H1 (cell line): ENCODE data around the gene DENND2C. TPM values are rescaled to one million over a fixed set of nuclear protein-coding genes. Genes with fewer than 3 reads are reported as not detected.

Experiments
- CTCF ChIA-PET: fragments of 300-600 bp; sonication (Branson Sonifier 250); formaldehyde crosslinking; loops from one replicate; lab custom pipeline; 2021; ENCODE audit not compliant: partially characterized antibody; lab: Charles Lee
- POLR2A ChIA-PET: fragments of 300-600 bp; sonication (Branson Sonifier 250); formaldehyde crosslinking; loops from one replicate; lab custom pipeline; 2021; ENCODE audit warnings: inconsistent platforms; ENCODE audit not compliant: partially characterized antibody; lab: Charles Lee
- DNase-seq, 2 experiments: peaks; one replicate each; pipeline versions ENCODE4 v3.0.0 to v3.0.0-alpha.2; 2010 to 2022; ENCODE audit warnings: low spot score in 2 of 2, low read depth in 1 of 2, mixed read lengths in 1 of 2
- FAIRE-seq: peaks from 2 replicates; lab custom pipeline; 2011; peaks lifted over from hg19 to GRCh38; lab: Jason Lieb, UNC
- H2AFZ ChIP-seq: 2 replicates; pipeline ENCODE4 v1.8.1; 2012; ENCODE audit warnings: low read length, inconsistent platforms
- H2AK5ac ChIP-seq: 2 replicates; pipeline ENCODE4 v1.6.1; 2013; ENCODE audit warnings: low read depth, low read length
- H2BK120ac ChIP-seq: replicated peaks from 2 replicates; pipeline ENCODE3; 2013; ENCODE audit warnings: low read depth, low read length, inconsistent platforms
- H2BK12ac ChIP-seq: 2 replicates; pipeline ENCODE4 v1.6.1; 2013; ENCODE audit warnings: low read depth, low read length
- H2BK15ac ChIP-seq: 2 replicates; pipeline ENCODE4 v1.6.1; 2013; ENCODE audit warnings: low read length
- H2BK20ac ChIP-seq: 2 replicates; pipeline ENCODE4 v1.6.1; 2013; ENCODE audit warnings: low read length
- H2BK5ac ChIP-seq: 2 replicates; pipeline ENCODE4 v1.6.1; 2013; ENCODE audit warnings: low read depth, low read length
- H3K14ac ChIP-seq: 2 replicates; pipeline ENCODE4 v1.6.1; 2013; ENCODE audit warnings: inconsistent platforms; ENCODE audit not compliant: insufficient read length
- H3K18ac ChIP-seq: 2 replicates; pipeline ENCODE4 v1.6.1; 2013; ENCODE audit warnings: low read length; ENCODE audit errors: extremely low read depth
- H3K23ac ChIP-seq: 2 replicates; pipeline ENCODE4 v1.6.1; 2013; ENCODE audit warnings: inconsistent platforms; ENCODE audit not compliant: insufficient read length
- H3K23me2 ChIP-seq: 2 replicates; pipeline ENCODE4 v1.6.1; 2013; ENCODE audit warnings: low read depth, low read length
- H3K27ac ChIP-seq: 2 replicates; pipeline ENCODE4 v1.6.1; 2011; ENCODE audit warnings: low read depth, low read length, inconsistent platforms
- H3K27me3 ChIP-seq, 4 experiments: replicated peaks in 1 of 4; 1 replicate in 1 of 4; 2 replicates in 3 of 4; pipeline versions ENCODE4 v1.6.1 to v1.8.1; 2011 to 2013; ENCODE audit warnings: low read length in 3 of 4, mild to moderate bottlenecking in 3 of 4, inconsistent platforms in 2 of 4, mixed read lengths in 2 of 4, moderate library complexity in 1 of 4; ENCODE audit not compliant: control insufficient read depth in 3 of 4, insufficient read depth in 3 of 4; ENCODE audit errors: extremely low read depth in 1 of 4
- H3K36me3 ChIP-seq, 4 experiments: 2 replicates each; pipeline versions ENCODE4 v1.6.1 to v1.8.1; 2011 to 2013; ENCODE audit warnings: mild to moderate bottlenecking in 4 of 4, low read length in 3 of 4, moderate library complexity in 2 of 4, control low read depth in 1 of 4, inconsistent platforms in 1 of 4; ENCODE audit not compliant: insufficient read depth in 4 of 4, control insufficient read depth in 2 of 4
- H3K4ac ChIP-seq: replicated peaks from 2 replicates; pipeline ENCODE3; 2013; ENCODE audit warnings: low read length, low read depth, mixed read lengths, inconsistent platforms; ENCODE audit not compliant: insufficient read length
- H3K4me1 ChIP-seq, 4 experiments: replicated peaks in 1 of 4; 1 replicate in 1 of 4; 2 replicates in 3 of 4; pipeline versions ENCODE4 v1.6.1 to v1.8.1; 2011 to 2013; ENCODE audit warnings: low read length in 3 of 4, inconsistent platforms in 2 of 4, mixed read lengths in 1 of 4; ENCODE audit not compliant: insufficient read depth in 4 of 4, control insufficient read depth in 3 of 4
- H3K4me2 ChIP-seq, 2 experiments: 2 replicates each; pipeline versions ENCODE4 v1.6.1 to v1.8.1; 2011 to 2013; ENCODE audit warnings: low read depth in 2 of 2, low read length in 2 of 2, control low read depth in 1 of 2, inconsistent platforms in 1 of 2, mild to moderate bottlenecking in 1 of 2; ENCODE audit not compliant: insufficient read depth in 1 of 2
- H3K4me3 ChIP-seq, 4 experiments: fragments of 200-600, 300-600 bp in 1 of 4; sonication (generic), shearing (Covaris generic), sonication (Bioruptor Twin) in 1 of 4; 2 replicates each; pipeline versions ENCODE4 v1.5.1 to v1.8.1; 2011 to 2016; ENCODE audit warnings: low read length in 4 of 4, low read depth in 3 of 4, control low read depth in 2 of 4, inconsistent platforms in 2 of 4, mild to moderate bottlenecking in 2 of 4, mixed read lengths in 1 of 4, moderate library complexity in 1 of 4; ENCODE audit not compliant: insufficient read depth in 2 of 4; ENCODE audit errors: extremely low read depth in 1 of 4
- H3K56ac ChIP-seq: replicated peaks from 2 replicates; pipeline ENCODE3; 2013; ENCODE audit warnings: low read depth, mild to moderate bottlenecking, mixed read lengths, low read length, inconsistent platforms; ENCODE audit not compliant: insufficient read length
- H3K79me1 ChIP-seq: 2 replicates; pipeline ENCODE4 v1.6.1; 2013; ENCODE audit warnings: low read depth, low read length, control low read depth
- H3K79me2 ChIP-seq, 2 experiments: 2 replicates each; pipeline versions ENCODE4 v1.6.1 to v1.8.1; 2012 to 2013; ENCODE audit warnings: low read length in 2 of 2, mild to moderate bottlenecking in 2 of 2, inconsistent platforms in 1 of 2; ENCODE audit not compliant: insufficient read depth in 2 of 2, control insufficient read depth in 1 of 2
- H3K9ac ChIP-seq, 4 experiments: replicated peaks in 1 of 4; 1 replicate in 1 of 4; 2 replicates in 3 of 4; pipeline versions ENCODE4 v1.6.1 to v1.8.1; 2011 to 2013; ENCODE audit warnings: low read depth in 3 of 4, low read length in 3 of 4, control low read depth in 2 of 4, mild to moderate bottlenecking in 2 of 4, moderate library complexity in 2 of 4, inconsistent platforms in 1 of 4; ENCODE audit errors: extremely low read depth in 1 of 4
- H3K9me3 ChIP-seq, 2 experiments: 2 replicates each; pipeline versions ENCODE4 v1.6.1 to v1.8.1; 2012 to 2013; ENCODE audit warnings: mild to moderate bottlenecking in 2 of 2, moderate library complexity in 2 of 2, control low read depth in 1 of 2, inconsistent platforms in 1 of 2, low read depth in 1 of 2, low read length in 1 of 2, mixed read lengths in 1 of 2; ENCODE audit not compliant: insufficient read depth in 2 of 2
- H4K20me1 ChIP-seq, 2 experiments: replicated peaks in 1 of 2; 2 replicates each; pipeline versions ENCODE3 to v1.8.1; 2011 to 2013; ENCODE audit warnings: inconsistent platforms in 2 of 2, low read length in 2 of 2, mild to moderate bottlenecking in 1 of 2; ENCODE audit not compliant: insufficient read depth in 2 of 2, control insufficient read depth in 1 of 2
- H4K5ac ChIP-seq: 2 replicates; pipeline ENCODE4 v1.6.1; 2013; ENCODE audit warnings: low read length, low read depth, mixed read lengths, inconsistent platforms; ENCODE audit not compliant: insufficient read length
- H4K8ac ChIP-seq: 2 replicates; pipeline ENCODE4 v1.8.0; 2013; ENCODE audit warnings: mild to moderate bottlenecking, moderate library complexity, low read length, inconsistent platforms; ENCODE audit not compliant: insufficient read depth; ENCODE audit errors: extremely low read depth
- H4K91ac ChIP-seq: replicated peaks from 2 replicates; pipeline ENCODE3; 2013; ENCODE audit warnings: low read length, mixed read lengths, inconsistent platforms; ENCODE audit not compliant: insufficient read length
- ASH2L ChIP-seq: fragments of 200-600, 300-600 bp; sonication (generic); IDR thresholded peaks from one replicate; pipeline ENCODE4 v1.7.1; 2017; ENCODE audit warnings: low read length
- CBX5 ChIP-seq: fragments of 300-800, 300-1000 bp; sonication (generic); IDR thresholded peaks from 2 replicates; pipeline ENCODE4 v1.7.1; 2016; ENCODE audit warnings: antibody characterized with exemption, low read length, low read depth
- CBX8 ChIP-seq: fragments of 300-800, 300-1000 bp; sonication (generic); IDR thresholded peaks from 2 replicates; pipeline ENCODE4 v1.7.1; 2016; ENCODE audit warnings: low read depth, low read length, borderline replicate concordance
- CHD1 ChIP-seq: IDR thresholded peaks from 2 replicates; pipeline ENCODE4 v1.6.1; 2012; ENCODE audit warnings: low read depth, low read length, improper control_type of control experiment
- CREB1 ChIP-seq: IDR thresholded peaks from 2 replicates; pipeline ENCODE4 v1.6.1; 2012; ENCODE audit warnings: inconsistent platforms
- EGR1 ChIP-seq: IDR thresholded peaks from 2 replicates; pipeline ENCODE4 v1.6.1; 2011; ENCODE audit warnings: low read depth, low read length, borderline replicate concordance
- HDAC2 ChIP-seq, 2 experiments: fragments of 300-600 bp in 1 of 2; sonication (generic) in 1 of 2; IDR thresholded peaks; 2 replicates each; pipeline ENCODE4 v1.6.1; 2011 to 2012; ENCODE audit warnings: low read depth in 2 of 2, low read length in 2 of 2, mild to moderate bottlenecking in 2 of 2, moderate library complexity in 2 of 2, borderline replicate concordance in 1 of 2, inconsistent platforms in 1 of 2
- SAP30 ChIP-seq: fragments of 300-600 bp; sonication (generic); IDR thresholded peaks from 2 replicates; pipeline ENCODE4 v1.7.1; 2012; ENCODE audit warnings: low read length, moderate library complexity, mild to moderate bottlenecking, inconsistent platforms; ENCODE audit not compliant: insufficient read depth, insufficient replicate concordance
- SP1 ChIP-seq: IDR thresholded peaks from 2 replicates; pipeline ENCODE4 v1.6.1; 2011; ENCODE audit warnings: low read depth, low read length
- SP2 ChIP-seq: IDR thresholded peaks from 2 replicates; pipeline ENCODE4 v1.6.1; 2012; ENCODE audit warnings: mild to moderate bottlenecking, low read length, inconsistent platforms
- ZNF274 ChIP-seq: IDR thresholded peaks from 2 replicates; pipeline ENCODE4 v1.7.0; 2012; ENCODE audit warnings: low read length, borderline replicate concordance; ENCODE audit errors: extremely low read depth
- WGBS, 2 experiments: shearing (Covaris generic) in 1 of 2; methylation state at CpG; one replicate each; pipeline versions ENCODE4 v1.1.6 to v1.1.7; 2013 to 2015; ENCODE audit warnings: low lambda C conversion rate in 2 of 2, mixed read lengths in 2 of 2, inconsistent platforms in 1 of 2, low coverage in 1 of 2, missing lambda C conversion rate in 1 of 2; ENCODE audit not compliant: insufficient replicate concordance in 2 of 2, insufficient coverage in 1 of 2, insufficient read length in 1 of 2; ENCODE audit errors: extremely low coverage in 1 of 2, missing lambda C conversion rate in 1 of 2; 5-methylcytosine and 5-hydroxymethylcytosine counted together
- polyA plus RNA-seq, 7 experiments: library from polyadenylated mRNA; depleted of rRNA in 3 of 7; stranded (reverse) in 5 of 7; unstranded in 2 of 7; fragments of >200 nt in 5 of 7; fragments of 200-250 nt in 2 of 7; gene quantifications; 1 replicate in 5 of 7; 2 replicates in 1 of 7; 4 replicates in 1 of 7; pipeline versions ENCODE4 v1.2.1 to v1.2.3, GENCODE V29; 2011 to 2013; ENCODE audit warnings: missing spikeins in 2 of 7, mixed read lengths in 2 of 7
- total RNA-seq: library from RNA; stranded (reverse); fragmentation: NEBNext Ultra II Directional; extraction: Animal tissue kit (Norgen Biotek cat#: 25700); gene quantifications from 2 replicates; pipeline ENCODE4 v1.2.1, GENCODE V29; 2021
- TF ChIP-seq, protein P1 (sequence below): IDR thresholded peaks from 2 replicates; pipeline ENCODE4 v1.6.1; 2012; ENCODE audit warnings: inconsistent platforms

DENND2C gene
- total and polyA plus RNA-seq, 2 of the 8 experiments (the other 6 are each of a cell fraction or from before 2014, with no cell fraction given): 1.8 to 5.5 TPM

DNA sequence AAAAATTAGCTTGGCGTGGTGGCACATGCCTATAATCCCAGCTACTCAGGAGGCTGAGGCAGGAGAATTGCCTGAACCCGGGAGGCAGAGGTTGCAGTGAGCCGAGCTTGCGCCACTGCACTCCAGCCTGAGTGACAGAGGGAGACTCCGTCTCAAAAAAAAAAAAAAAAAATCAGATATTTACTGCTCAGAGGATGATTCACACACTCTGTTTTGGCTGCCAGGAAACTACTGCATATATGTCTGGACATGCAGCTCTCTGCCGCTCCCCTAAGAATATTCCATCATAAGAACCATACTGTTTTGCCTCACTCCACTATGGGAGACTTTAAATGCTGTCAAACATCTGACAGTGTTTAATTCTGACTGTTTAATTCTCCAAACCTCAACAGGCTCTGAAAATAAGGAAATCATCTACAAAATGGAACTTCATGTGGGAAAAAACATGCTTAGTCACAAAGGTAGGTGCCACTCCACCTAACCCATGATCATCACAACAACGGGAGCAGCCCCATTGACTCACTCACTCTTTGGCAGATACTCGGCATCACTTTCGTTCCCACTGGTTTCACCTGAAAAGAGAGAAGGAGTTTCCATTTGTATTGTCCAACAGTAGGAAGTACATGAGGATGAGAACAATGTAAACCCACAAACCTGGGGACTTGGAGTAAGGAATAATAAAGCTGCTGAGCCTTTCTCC is 59.2 kb downstream of the DENND2C start:
- ChIA-PET POLR2A (interaction anchor here (1.1 kb wide), 1 partner anchor 73 kb away, joined by 3 read pairs; no protein-coding TSS in a partner anchor), CTCF (interaction anchor here (3.4 kb wide), 1 partner anchor 9 kb away, joined by 11 read pairs; no protein-coding TSS in a partner anchor)
- Histone ChIP-seq H3K4ac (no peak overlapping the region), H2BK20ac (no peak overlapping the region), H3K27me3 (no peaks in the 10 kb centered on the region), H4K8ac (no peak overlapping the region), H2BK12ac (no peak overlapping the region), H4K20me1 (peaks cover 0 to 2% of the 10 kb centered on the region in 2 experiments), H3K56ac (no peak overlapping the region), H3K79me1 (no peaks in the 10 kb centered on the region), H3K27ac (no peak overlapping the region), H2AK5ac (no peak overlapping the region), H3K23ac (no peak overlapping the region), H4K91ac (no peak overlapping the region), H2BK15ac (no peak overlapping the region), H3K9ac (no peak overlapping the region), H3K23me2 (no peaks in the 10 kb centered on the region), H2AFZ (no peak overlapping the region), H3K14ac (no peak overlapping the region), H3K4me1 (no peaks in the 10 kb centered on the region), H3K9me3 (no peaks in the 10 kb centered on the region), H3K36me3 (no peaks in the 10 kb centered on the region), H3K79me2 (no peaks in the 10 kb centered on the region), H3K18ac (no peak overlapping the region), H2BK5ac (no peak overlapping the region), H3K4me3 (no peak overlapping the region), H3K4me2 (no peak overlapping the region), H4K5ac (no peak overlapping the region), H2BK120ac (no peak overlapping the region)
- DNase-seq (no peak), FAIRE-seq (no peak)
- WGBS, 2 experiments: 87% methylated on average over 9 of the region's 9 CpGs; no CpG with 5 or more reads in 1 of the 2 experiments
- TF ChIP-seq ASH2L: no peak
- TF ChIP-seq CBX5: no peak
- TF ChIP-seq SP1: no peak
- TF ChIP-seq, protein P1, sequence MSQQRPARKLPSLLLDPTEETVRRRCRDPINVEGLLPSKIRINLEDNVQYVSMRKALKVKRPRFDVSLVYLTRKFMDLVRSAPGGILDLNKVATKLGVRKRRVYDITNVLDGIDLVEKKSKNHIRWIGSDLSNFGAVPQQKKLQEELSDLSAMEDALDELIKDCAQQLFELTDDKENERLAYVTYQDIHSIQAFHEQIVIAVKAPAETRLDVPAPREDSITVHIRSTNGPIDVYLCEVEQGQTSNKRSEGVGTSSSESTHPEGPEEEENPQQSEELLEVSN: no peak
- TF ChIP-seq SAP30: no peak
- no peak for TF ChIP-seq ZNF274
- TF ChIP-seq CREB1: no peak
- no peak for TF ChIP-seq CBX8
- TF ChIP-seq HDAC2 (IDR thresholded peaks at IDR 0.05; ENCODE audit: borderline replicate concordance in 1 of 2, low read depth in 2 of 2, low read length in 2 of 2): no peak
- TF ChIP-seq EGR1: no peak
- TF ChIP-seq SP2: no peak
- no peak for TF ChIP-seq CHD1
